Gastrocnemius medialis (tissue), 4 donors: Measurements from ENCODE around the gene KIT. TPM values are rescaled to one million over a fixed set of nuclear protein-coding genes. Genes with fewer than 3 reads are reported as not detected.
A peak's percentile ranks its signal among the peaks of the same experiment; 100 is the strongest.

Experiments used
- ATAC-seq, 2 donors: fragments of 150-250 bp; one replicate each; pipeline ENCODE4 v1.9.1; 2016
- DNase-seq, 2 donors: peaks; one replicate each; pipeline ENCODE4 v3.0.0-alpha.2; 2019
- H3K27ac ChIP-seq, 4 donors: fragments of 200-600 bp; sonication (generic); 1 replicate in 1 of 4; 2 replicates in 3 of 4; pipeline ENCODE4 v1.5.1; 2016 to 2018; ENCODE audit warnings: mild to moderate bottlenecking in 2 of 4, moderate library complexity in 1 of 4
- H3K27me3 ChIP-seq, 3 donors: fragments of 200-600 bp; sonication (generic) in 2 of 3; 1 replicate in 1 of 3; 2 replicates in 2 of 3; pipeline versions ENCODE4 v1.5.1 to v1.6.0; 2016 to 2019; ENCODE audit warnings: mild to moderate bottlenecking in 1 of 3, moderate library complexity in 1 of 3
- H3K36me3 ChIP-seq, 2 donors: fragments of 200-600 bp; sonication (generic) in 1 of 2; one replicate each; pipeline ENCODE4 v1.5.1; 2017 to 2018
- H3K4me1 ChIP-seq, 2 donors: fragments of 200-600 bp; sonication (generic) in 1 of 2; one replicate each; pipeline ENCODE4 v1.5.1; 2016 to 2017; ENCODE audit warnings: mild to moderate bottlenecking in 2 of 2
- H3K4me3 ChIP-seq, 4 donors: fragments of 200-600 bp; sonication (generic) in 3 of 4; 1 replicate in 1 of 4; 2 replicates in 3 of 4; pipeline ENCODE4 v1.5.1; 2016 to 2019; ENCODE audit warnings: mild to moderate bottlenecking in 2 of 4
- H3K9me3 ChIP-seq, 3 donors: fragments of 200-600 bp; sonication (generic) in 2 of 3; 1 replicate in 1 of 3; 2 replicates in 2 of 3; pipeline ENCODE4 v1.5.1; 2016 to 2019
- POLR2A ChIP-seq, 2 donors: fragments of 450-650 bp; IDR thresholded peaks; one replicate each; pipeline ENCODE4 v1.6.1; 2017; ENCODE audit warnings: antibody characterized with exemption in 2 of 2, mild to moderate bottlenecking in 2 of 2, moderate library complexity in 2 of 2
- in situ Hi-C, 4 donors: fragments of 200-750 bp; cut with MboI; loops; one replicate each; pipeline versions ENCODE4 v1.15.0 to v1.8.0; 2017; ENCODE audit warnings: low sequenced_read_pairs in 4 of 4
- intact Hi-C: fragments of 100-400 bp; cut with DNase I; formaldehyde crosslinking; loops from one replicate; pipeline ENCODE4 v1.15.1; 2023; ENCODE audit warnings: low total_unique reads
- total RNA-seq, 4 donors: library from RNA; depleted of rRNA; stranded (reverse); fragments of >200 nt; gene quantifications; one replicate each; pipeline versions ENCODE4 v1.1.0 to v1.2.3, GENCODE V29; 2016
- TF ChIP-seq, protein P1 (sequence below), 5 experiments: fragments of 450-650 bp in 3 of 5; fragments of 200-600 bp in 2 of 5; sonication (generic) in 2 of 5; IDR thresholded peaks in 4 of 5; conservative IDR thresholded peaks in 1 of 5; 1 replicate in 4 of 5; 2 replicates in 1 of 5; pipeline ENCODE4 v1.5.1; 2016 to 2019; ENCODE audit warnings: antibody characterized with exemption in 5 of 5, mild to moderate bottlenecking in 3 of 5, moderate library complexity in 3 of 5

Gene KIT
- total RNA-seq, 4 donors from 2014 or later: 0.62 to 2.9 (median 1.9) TPM

DNA sequence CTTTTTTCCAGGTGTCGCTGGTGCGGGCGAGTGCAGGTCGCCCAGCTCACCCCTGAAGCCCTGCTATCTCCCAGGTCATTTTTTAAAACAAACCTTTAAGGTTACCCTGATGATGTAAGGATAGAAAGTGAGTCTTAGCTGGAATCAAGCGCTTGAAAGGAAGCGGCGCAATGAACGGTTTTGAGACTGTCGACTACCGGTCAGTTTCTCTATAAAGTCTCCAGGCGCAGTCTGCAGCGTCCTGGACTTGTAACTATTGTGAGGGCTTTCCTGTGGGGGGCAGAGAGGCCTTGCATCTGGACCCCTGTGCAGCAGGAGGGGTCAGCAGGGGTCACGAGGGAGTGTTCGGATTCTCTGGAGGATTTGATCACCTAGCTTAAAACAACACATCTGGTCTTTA lies 1.6 kb downstream of the KIT start:
- in situ Hi-C loops: no loop called here
- TF ChIP-seq, protein P1, sequence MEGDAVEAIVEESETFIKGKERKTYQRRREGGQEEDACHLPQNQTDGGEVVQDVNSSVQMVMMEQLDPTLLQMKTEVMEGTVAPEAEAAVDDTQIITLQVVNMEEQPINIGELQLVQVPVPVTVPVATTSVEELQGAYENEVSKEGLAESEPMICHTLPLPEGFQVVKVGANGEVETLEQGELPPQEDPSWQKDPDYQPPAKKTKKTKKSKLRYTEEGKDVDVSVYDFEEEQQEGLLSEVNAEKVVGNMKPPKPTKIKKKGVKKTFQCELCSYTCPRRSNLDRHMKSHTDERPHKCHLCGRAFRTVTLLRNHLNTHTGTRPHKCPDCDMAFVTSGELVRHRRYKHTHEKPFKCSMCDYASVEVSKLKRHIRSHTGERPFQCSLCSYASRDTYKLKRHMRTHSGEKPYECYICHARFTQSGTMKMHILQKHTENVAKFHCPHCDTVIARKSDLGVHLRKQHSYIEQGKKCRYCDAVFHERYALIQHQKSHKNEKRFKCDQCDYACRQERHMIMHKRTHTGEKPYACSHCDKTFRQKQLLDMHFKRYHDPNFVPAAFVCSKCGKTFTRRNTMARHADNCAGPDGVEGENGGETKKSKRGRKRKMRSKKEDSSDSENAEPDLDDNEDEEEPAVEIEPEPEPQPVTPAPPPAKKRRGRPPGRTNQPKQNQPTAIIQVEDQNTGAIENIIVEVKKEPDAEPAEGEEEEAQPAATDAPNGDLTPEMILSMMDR (IDR thresholded peaks at IDR 0.05 in 4 of 5, conservative IDR thresholded peaks at IDR 0.05 in 1 of 5): no peak
- no peak for TF ChIP-seq POLR2A (IDR thresholded peaks at IDR 0.05)
- Histone ChIP-seq H3K9me3 (no peaks in the 10 kb centered on the region), H3K27ac (no peak overlapping the region), H3K27me3 (peaks cover 45 to 59% (median 51%) of the 10 kb centered on the region in 3 donors), H3K4me1 (peaks cover 4 to 25% of the 10 kb centered on the region in 2 donors), H3K4me3 (peak overlapping the region; percentile 47 to 67 (median 60)), H3K36me3 (no peaks in the 10 kb centered on the region)
- DNase-seq: no peak
- ATAC-seq: no peak
- intact Hi-C loops: no loop called here

DNA sequence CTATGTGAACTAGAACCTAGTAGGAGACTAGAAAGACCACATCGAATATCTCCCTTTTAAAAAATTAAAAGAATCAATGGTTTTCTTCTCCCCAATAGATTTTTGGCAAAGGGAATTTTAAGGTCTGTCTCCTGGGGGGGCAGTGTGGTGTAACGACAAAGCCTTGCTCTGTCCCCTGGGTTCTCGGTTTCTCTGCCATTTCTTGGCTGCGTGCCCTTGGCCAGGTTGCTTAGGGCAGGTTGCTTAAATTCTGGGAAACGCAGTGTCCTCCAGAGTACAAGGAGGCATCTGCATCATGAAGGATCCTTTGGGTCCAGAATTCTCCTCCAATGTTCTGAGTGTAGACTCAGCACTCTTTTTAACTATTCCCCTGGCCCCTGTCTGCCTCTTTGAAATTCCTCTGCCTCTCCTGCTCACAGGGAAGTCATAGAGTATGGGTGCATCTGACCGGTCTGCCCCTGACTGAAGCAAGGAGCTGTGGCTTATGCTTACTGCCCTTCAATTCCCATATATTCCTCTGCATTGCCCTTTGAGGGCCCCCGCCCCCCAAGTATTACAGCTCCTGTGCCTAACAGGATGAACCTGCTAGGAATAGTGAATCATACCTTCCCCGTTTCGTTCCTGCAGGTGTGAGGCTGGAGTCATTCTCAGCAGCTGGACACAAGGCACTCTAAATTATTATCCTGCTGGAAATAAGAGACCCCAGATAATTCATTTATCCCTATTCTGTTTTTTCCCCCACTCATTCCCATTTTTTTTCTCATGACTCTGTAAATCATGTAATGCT lies 2.2 kb downstream of the KIT start:
- H3K27ac ChIP-seq: no peak overlapping the region
- no peak for TF ChIP-seq POLR2A (IDR thresholded peaks at IDR 0.05)
- TF ChIP-seq, protein P1 (IDR thresholded peaks at IDR 0.05 in 4 of 5, conservative IDR thresholded peaks at IDR 0.05 in 1 of 5): no peak
- peaks cover 4 to 25% of the 10 kb centered on the region in 2 donors for H3K4me1 ChIP-seq
- ATAC-seq: no peak
- H3K36me3 ChIP-seq: no peaks in the 10 kb centered on the region
- intact Hi-C loops (no loop called here), in situ Hi-C loops (no loop called here)
- DNase-seq: no peak
- peaks cover 45 to 59% (median 51%) of the 10 kb centered on the region in 3 donors for H3K27me3 ChIP-seq
- H3K9me3 ChIP-seq: no peaks in the 10 kb centered on the region
- H3K4me3 ChIP-seq: peak overlapping the region in 3 of 4 donors; percentile 14 to 67 (median 59)

DNA sequence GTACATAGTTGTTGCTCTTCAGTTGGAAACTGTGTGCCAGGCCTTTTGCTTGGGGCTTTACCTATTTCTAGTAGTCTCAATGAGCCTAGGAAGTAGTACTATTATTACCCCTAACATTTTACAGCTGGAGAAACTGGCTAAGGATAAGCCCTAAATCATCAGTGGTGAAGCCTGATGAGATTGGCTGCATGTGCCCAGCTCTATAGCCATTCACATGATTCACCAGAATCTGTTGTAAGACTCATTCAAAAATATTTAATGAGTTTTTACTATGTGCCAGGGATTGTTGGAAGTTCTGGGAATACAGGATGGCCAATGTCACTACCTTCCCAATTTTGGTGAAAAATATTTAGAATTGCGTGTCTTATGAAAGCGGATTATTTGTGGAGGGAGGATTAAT lies 2.8 kb downstream of the KIT start:
- intact Hi-C loops (no loop called here), in situ Hi-C loops (no loop called here)
- Histone ChIP-seq H3K9me3 (no peaks in the 10 kb centered on the region), H3K36me3 (no peaks in the 10 kb centered on the region), H3K4me3 (no peak overlapping the region), H3K4me1 (peaks cover 4 to 25% of the 10 kb centered on the region in 2 donors), H3K27me3 (peaks cover 45 to 59% (median 51%) of the 10 kb centered on the region in 3 donors), H3K27ac (no peak overlapping the region)
- DNase-seq: no peak
- ATAC-seq: no peak
- TF ChIP-seq POLR2A (IDR thresholded peaks at IDR 0.05): no peak
- TF ChIP-seq, protein P1 (IDR thresholded peaks at IDR 0.05 in 4 of 5, conservative IDR thresholded peaks at IDR 0.05 in 1 of 5): no peak

DNA sequence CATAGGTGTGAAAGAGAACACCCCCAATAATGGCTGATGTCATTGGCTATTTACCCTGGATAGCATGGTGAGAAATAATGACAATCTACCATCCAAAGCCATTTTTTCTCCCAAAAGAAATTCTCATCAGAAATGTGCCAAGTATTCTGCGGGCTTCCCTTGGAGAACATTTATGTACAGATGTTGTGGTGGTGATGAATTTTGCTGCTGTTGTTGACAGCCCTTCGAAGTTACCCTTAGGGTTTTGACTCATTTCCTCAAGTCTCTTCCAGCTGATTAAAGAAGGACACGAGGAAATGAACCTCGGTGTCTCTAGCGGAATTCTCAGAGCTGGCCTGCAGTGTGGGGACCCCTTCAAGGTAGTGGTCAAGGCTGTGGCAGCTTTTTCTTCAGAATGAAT lies 3.4 kb downstream of the KIT start:
- intact Hi-C loops: no loop called here
- Histone ChIP-seq H3K9me3 (no peaks in the 10 kb centered on the region), H3K36me3 (no peaks in the 10 kb centered on the region), H3K4me1 (peaks cover 4 to 25% of the 10 kb centered on the region in 2 donors), H3K27ac (no peak overlapping the region), H3K27me3 (peaks cover 45 to 58% (median 51%) of the 10 kb centered on the region in 3 donors), H3K4me3 (no peak overlapping the region)
- no peak for ATAC-seq
- DNase-seq: no peak
- in situ Hi-C loops: no loop called here
- no peak for TF ChIP-seq POLR2A (IDR thresholded peaks at IDR 0.05)
- TF ChIP-seq, protein P1 (IDR thresholded peaks at IDR 0.05 in 4 of 5, conservative IDR thresholded peaks at IDR 0.05 in 1 of 5): no peak
